CD4-positive, alpha-beta T cell treated with Interleukin-17A for 1 hour (primary cell): ENCODE data around the gene NCK2.
"Not testable (repeated sequence)": the region's sequence is repeated elsewhere in the genome, so short reads cannot be mapped to it uniquely, and the experiment has no call there.

Experiments
- DNase-seq: peaks from one replicate; pipeline ENCODE4 v3.0.0-alpha.2; 2020

NCK2 gene

GRCh38 chr2:105896765-105897163 lies 152.1 kb downstream of the NCK2 start:
- no peak for DNase-seq

GRCh38 chr2:105897694-105898093 lies 153.0 kb downstream of the NCK2 start:
- DNase-seq, result not testable (repeated sequence)

- no peak for DNase-seq
These were observed 158.5 kb downstream of the NCK2 start for GRCh38 chr2:105903051-105903674.

GRCh38 chr2:105904938-105905337 lies 160.2 kb downstream of the NCK2 start:
- DNase-seq, result no peak

- no peak for DNase-seq
These were observed 161.8 kb downstream of the NCK2 start for GRCh38 chr2:105906481-105906880.

- no peak for DNase-seq
These were observed 162.5 kb downstream of the NCK2 start for GRCh38 chr2:105907184-105907583.

- no peak for DNase-seq
These were observed 164.5 kb downstream of the NCK2 start for GRCh38 chr2:105909215-105909614.

GRCh38 chr2:105910497-105911238 lies 166.0 kb downstream of the NCK2 start:
- no peak for DNase-seq

GRCh38 chr2:105911425-105911824 lies 166.7 kb downstream of the NCK2 start:
- DNase-seq, result no peak

- no peak for DNase-seq
These were observed 167.4 kb downstream of the NCK2 start for GRCh38 chr2:105912081-105912480.

GRCh38 chr2:105915005-105915558 lies 170.4 kb downstream of the NCK2 start:
- DNase-seq, result no peak

GRCh38 chr2:105917226-105917625 lies 172.5 kb downstream of the NCK2 start:
- DNase-seq, result no peak

GRCh38 chr2:105917688-105918087 lies 173.0 kb downstream of the NCK2 start:
- no peak for DNase-seq

- no peak for DNase-seq
These were observed 174.6 kb downstream of the NCK2 start for GRCh38 chr2:105919191-105919811.

- peak; percentile 62 for DNase-seq
These were observed 175.1 kb downstream of the NCK2 start for GRCh38 chr2:105919826-105920225.

- DNase-seq, result no peak
These were observed 179.6 kb downstream of the NCK2 start for GRCh38 chr2:105924271-105924670.

- DNase-seq, result no peak
These were observed 180.2 kb downstream of the NCK2 start for GRCh38 chr2:105924932-105925331.

GRCh38 chr2:105925390-105925789 lies 180.7 kb downstream of the NCK2 start:
- DNase-seq, result no peak

- DNase-seq, result peak; percentile 67
These were observed 182.4 kb downstream of the NCK2 start for GRCh38 chr2:105926960-105927678.

- DNase-seq, result no peak
These were observed 183.4 kb downstream of the NCK2 start for GRCh38 chr2:105928086-105928485.

GRCh38 chr2:105928563-105928962 lies 183.9 kb downstream of the NCK2 start:
- DNase-seq, result no peak

- DNase-seq, result peak; percentile 57
These were observed 184.8 kb downstream of the NCK2 start for GRCh38 chr2:105929516-105929915.

GRCh38 chr2:105932582-105932981 lies 187.9 kb downstream of the NCK2 start:
- DNase-seq, result no peak
